UCSD-AML1 (cell line): ENCODE results near the gene ADARB2.
"Not testable (repeated sequence)": the region's sequence is repeated elsewhere in the genome, so short reads cannot be mapped to it uniquely, and the experiment has no call there.

ENCODE experiments used
- DNase-seq: peaks from one replicate; lab custom pipeline; 2025; ENCODE audit not compliant: unreplicated experiment; lab: John Stamatoyannopoulos, UW

The ADARB2 gene

GRCh38 chr10:1362589-1363445, 374.5 kb downstream of the ADARB2 start:
- no peak for DNase-seq

GRCh38 chr10:1361411-1362105, 375.8 kb downstream of the ADARB2 start:
- DNase-seq = no peak

DNA sequence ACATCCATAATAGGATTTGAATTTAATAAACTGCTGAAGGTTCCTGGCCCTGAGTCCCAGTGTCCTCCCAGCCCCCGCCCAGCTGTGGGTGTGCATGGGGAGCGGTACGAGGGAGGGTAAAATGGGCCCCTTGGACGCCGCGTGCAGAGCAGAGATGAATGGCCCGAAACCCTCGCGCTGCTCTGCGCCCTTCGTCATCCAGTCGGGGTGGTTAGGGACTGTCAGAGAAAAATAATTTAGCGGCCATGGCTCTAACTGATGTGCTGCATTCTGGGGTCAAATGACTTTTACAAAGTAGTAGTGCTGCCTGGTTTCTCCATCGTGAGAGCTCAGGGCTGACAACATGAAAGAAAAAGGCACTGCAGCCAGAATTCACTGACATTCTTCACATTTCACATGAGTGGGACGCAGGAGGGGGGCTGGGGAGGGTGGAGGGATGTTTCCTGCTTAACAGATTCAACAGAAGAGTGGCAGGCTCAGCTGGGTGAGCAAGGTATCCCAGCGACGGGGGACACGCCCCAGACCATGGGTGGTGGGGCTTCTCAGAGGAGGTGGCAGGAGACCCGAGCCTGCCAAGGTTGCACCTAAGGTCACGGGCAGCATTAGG, 376.7 kb downstream of the ADARB2 start:
- DNase-seq = no peak

DNA sequence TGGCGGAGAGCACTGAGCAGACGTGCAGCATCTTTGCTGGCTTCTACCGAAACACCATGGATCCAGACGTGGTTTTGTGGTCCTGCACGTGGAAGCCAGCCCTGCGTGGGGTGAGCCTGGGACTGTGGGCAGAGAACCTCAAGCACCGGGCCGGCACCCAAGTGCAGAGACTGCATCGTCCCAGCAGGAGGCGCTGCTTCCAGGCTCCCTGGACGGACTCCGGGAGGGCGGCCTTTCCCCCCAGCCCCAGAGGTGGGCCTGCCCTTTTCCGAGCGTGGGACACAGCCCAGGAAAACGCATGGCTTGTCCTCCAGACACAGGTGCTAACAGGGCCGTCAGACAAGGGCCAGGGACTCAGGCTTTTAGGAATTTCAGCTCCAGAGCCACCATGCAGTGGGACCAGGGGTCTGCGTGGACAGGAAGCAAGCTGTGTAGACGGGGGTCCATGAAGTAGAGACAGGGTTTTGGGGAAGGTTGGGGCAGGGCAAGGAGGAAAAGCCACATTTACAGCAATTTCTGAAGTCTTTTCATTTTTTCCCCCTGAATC, 377.2 kb downstream of the ADARB2 start:
- no peak for DNase-seq

DNA sequence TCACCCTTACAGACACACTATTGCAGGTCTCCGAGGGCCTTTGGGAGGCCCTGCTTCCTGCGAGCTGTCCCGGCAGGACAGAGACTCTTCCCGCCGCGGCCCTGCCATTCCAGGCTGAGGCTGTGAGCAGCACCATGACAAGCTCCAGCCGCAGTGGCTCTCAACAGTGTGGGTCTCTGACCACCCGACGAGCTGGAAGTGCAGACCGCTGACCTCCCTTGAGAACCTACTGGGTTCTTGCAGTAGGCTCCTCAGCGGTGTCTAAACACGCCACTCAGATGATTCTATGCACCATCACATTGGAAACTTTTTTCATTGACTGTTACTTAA, 377.7 kb downstream of the ADARB2 start:
- DNase-seq = no peak

DNA sequence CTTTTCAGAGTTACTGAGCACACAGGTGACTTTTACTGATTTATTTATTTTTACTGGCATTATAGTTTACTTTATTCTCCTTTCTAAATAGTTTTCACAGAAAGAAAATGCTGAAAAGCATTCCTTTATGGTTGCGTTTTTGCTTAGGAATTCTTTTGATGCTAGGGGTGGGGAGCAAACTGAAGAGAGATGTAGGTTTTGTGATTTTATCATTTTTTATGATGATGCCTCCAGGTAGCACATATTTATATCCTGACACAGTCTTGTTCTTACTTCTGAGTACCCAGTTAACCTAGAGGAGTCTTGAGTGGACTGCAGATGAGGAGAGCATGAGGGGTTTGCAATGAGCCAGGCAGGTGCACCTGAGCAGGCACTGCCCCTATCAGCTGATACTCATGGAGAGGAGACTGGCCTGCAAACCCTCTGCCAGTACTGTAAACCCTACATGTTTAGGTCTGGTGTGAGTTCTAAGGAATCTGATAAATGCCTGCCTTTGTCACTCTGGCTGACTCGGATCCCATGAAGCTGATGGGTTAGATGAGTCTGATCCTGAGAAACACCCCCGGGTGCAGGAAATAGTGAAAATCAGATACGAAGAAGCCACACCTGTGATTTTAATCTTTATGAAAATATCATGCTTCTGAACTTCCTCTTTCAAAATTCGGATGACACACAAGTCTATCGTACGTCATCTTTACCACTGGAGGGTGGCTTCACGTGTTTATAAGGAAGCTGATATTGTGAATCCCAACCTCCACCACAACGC, 378.3 kb downstream of the ADARB2 start:
- no peak for DNase-seq

DNA sequence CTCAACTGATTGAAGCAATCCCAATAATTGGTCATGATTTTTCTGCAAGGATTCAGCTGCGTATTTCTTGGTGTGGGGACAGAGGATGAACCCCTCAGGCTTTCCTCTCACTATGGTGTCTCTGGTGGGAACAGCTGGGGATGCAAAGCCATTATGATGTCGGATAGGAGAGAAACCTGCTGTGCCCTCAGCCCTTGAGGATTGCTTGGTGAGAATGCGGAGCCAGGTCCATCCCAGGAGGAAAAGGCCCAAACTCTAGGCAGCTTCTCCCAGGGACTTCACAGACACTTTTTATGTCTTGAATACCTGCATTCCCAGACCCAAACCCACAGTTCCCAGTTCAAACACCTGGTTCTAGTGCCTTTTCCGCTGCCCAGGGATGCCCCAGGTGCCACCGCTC, 379.2 kb downstream of the ADARB2 start:
- DNase-seq = no peak

- no peak for DNase-seq
Observed at GRCh38 chr10:1356349-1356748, 381.0 kb downstream of the ADARB2 start.

- DNase-seq = no peak
Observed at GRCh38 chr10:1354809-1355710, 382.3 kb downstream of the ADARB2 start.

- DNase-seq = not testable (repeated sequence)
Observed at GRCh38 chr10:1352296-1352695, 385.0 kb downstream of the ADARB2 start.

GRCh38 chr10:1348773-1349050, 388.6 kb downstream of the ADARB2 start:
- DNase-seq = no peak

DNA sequence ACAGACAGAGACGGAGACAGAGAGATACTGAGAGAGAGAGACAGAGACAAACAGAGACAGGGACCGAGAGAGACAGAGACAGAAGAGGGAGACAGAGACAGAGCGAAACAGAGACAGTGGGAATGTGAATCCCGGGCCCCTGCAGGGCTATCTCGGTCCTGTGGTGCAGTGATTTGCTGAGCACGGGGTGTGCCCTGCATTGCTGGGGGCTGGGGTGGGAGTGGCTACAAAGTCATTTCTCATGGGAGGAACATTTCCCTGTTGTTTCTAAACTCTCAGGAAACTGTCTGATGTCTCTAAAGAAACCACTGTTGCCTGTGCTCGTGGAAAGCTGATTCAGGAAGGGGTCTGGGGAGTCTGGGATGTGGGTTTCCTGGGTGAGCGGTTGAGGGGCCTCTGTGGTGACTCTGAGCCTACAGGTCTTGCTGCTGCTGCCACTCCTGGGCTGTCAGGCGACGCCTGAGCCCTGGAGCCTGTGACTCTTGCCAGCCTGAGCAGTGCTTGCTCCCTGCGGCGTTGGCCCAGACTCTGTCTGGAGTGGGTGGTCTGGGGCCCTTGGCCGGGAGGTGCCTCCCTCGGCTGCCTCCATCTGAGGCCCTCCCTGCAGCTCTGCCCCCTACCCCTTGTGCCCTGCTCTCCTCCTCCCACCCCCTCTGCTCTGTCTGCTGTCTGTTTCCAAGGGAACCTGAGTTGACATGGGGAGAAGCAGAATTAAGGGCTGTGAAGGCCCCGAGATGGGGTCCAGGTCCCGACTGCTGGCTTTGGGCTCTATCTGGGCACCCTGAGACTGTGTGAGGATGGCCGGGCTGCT, 389.2 kb downstream of the ADARB2 start:
- DNase-seq = no peak

- DNase-seq = no peak
Observed at GRCh38 chr10:1347525-1347924, 389.8 kb downstream of the ADARB2 start.

- no peak for DNase-seq
Observed at GRCh38 chr10:1346201-1346600, 391.1 kb downstream of the ADARB2 start.

DNA sequence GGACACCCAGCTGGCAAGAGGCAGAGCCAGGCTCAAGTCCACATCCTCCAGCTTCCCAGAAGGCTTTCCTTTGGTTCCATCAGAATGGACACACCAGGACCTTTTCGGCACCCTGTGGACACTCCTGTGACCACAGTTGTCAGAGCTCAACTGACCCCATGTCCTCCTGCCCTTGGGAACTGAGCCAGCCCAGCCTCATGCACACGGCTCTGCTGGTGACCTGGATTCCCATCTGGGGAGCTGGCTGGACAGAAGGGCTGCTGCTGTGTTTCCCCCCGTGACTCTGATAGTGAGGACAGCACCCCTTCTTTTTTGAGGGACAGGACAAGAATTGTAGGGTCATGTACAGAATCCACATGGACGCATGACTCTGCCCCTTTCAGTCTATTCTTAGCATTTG, 392.0 kb downstream of the ADARB2 start:
- DNase-seq = no peak

GRCh38 chr10:1344846-1345245, 392.5 kb downstream of the ADARB2 start:
- DNase-seq = no peak

DNA sequence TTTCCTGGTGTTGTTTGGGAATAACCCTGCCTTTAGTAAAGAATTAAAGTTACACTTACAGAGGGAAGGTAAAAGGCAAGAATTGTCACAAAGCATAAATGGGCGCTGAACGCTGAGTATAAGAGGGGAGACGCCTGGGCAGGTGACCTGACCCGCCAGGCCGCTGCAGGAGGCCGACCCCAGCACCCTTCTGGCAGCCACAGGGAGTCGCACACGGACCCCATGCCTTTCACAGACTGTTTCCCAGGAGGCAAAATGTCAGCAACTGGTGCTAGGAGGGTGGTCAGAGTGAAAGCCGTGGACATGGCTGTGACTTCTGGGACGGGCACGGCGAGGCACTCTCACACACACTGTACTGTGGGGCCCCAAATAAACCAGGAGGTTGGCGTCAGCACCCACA, 392.9 kb downstream of the ADARB2 start:
- DNase-seq = no peak

DNA sequence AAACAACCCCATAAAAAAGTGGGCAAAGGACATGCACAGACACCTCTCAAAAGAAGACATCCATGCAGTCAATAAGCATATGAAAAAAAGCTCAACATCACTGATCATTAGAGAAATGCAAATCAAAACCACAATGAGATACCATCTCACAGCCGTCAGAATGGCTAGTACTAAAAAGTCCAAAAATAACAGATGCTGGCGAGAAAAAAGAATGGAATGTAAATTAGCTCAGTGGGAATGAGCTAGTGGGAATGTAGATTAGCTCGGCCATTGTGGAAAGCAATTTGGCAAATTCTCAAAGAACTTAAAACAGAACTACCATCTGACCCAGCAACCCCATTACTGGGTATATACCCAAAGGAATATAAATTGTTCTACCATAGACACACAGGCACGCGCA, 394.1 kb downstream of the ADARB2 start:
- no peak for DNase-seq

DNA sequence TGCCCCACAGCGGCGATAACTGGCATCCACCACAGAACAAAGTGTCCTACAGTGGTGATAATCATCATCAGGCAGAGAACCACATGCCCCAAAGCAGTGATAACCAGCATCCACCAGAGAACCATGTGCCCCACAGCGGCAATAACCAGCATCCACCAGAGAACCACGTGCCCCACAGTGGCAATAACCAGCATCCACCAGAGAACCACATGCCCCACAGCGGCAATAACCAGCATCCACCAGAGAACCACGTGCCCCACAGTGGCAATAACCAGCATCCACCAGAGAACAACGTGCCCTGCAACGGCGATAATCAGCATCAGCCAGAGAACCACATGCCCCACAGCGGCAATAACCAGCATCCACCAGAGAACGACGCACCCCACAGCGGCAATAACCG, 396.3 kb downstream of the ADARB2 start:
- not testable (repeated sequence) for DNase-seq

- no peak for DNase-seq
Observed at GRCh38 chr10:1339396-1339795, 397.9 kb downstream of the ADARB2 start.
